Breast epithelium (tissue), 3 donors: ENCODE results near the gene TMEM63B.

Experiments used
- CTCF ChIP-seq, 3 donors: fragments of 450-650 bp; IDR thresholded peaks; one replicate each; pipeline ENCODE4 v1.5.1; 2016 to 2017; ENCODE audit warnings: antibody characterized with exemption in 3 of 3, mild to moderate bottlenecking in 3 of 3, moderate library complexity in 3 of 3
- POLR2A ChIP-seq: fragments of 450-650 bp; IDR thresholded peaks from one replicate; pipeline ENCODE4 v1.6.1; 2016; ENCODE audit warnings: antibody characterized with exemption, mild to moderate bottlenecking, moderate library complexity
- POLR2AphosphoS5 ChIP-seq, 3 donors: sonication (generic); formaldehyde crosslinking; IDR thresholded peaks; one replicate each; pipeline ENCODE4 v1.6.1; 2017; ENCODE audit warnings: antibody characterized with exemption in 3 of 3

- TF ChIP-seq CTCF (IDR thresholded peaks at IDR 0.05) (no peak), POLR2AphosphoS5 (IDR thresholded peaks at IDR 0.05) (no peak), POLR2A (no peak)
Measured at GRCh38 chr6:44122801-44123200, 4.6 kb upstream of the TMEM63B start.
